Stimulated activated CD4-positive, alpha-beta T cell treated with anti-CD3 and anti-CD28 coated beads, TNF-alpha, amount 100 ng/mL, for 48 hours (primary cell): ENCODE measurements around the gene SCAMP2.

Source experiments
- DNase-seq, 3 donors: peaks; one replicate each; pipeline ENCODE4 v3.0.0-alpha.2; 2020; ENCODE audit warnings: low read depth in 3 of 3

The SCAMP2 gene

DNA sequence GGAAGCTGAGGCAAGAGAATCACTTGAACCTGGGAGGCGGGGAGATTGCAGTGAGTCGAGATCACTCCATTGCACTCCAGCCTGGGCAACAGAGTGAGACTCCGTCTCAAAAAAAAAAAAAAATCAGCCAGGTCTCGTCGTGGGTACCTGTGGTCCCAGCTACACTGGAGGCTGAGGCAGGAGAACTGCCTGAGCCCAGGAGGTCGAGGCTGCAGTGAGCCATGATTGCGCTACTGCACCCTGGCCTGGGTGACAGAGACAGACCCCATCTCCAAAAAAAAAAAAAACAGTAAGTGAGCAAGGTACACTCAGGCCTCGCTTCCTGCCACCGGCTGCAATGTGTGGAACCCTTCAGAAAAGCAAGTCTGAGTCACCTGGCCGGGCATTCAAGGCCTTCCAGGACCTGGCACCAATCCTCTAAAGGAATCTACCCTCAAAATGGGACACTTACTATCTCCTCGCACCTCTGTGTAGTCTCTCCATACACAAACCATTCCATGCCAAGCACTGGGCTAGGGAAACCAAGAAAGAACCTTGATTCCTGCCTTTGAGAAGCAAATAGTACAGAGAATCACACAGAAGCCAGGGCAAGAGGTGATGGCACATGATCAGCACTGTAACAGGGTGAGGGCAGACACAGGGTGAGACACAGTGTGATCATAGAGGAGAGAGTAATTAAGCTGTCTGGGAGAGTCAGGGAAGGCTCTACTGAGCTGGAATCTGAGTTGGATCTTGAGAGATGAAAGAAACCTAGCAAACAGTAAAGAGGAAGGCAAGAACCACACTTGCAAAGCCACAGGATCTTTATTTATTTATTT lies 9.7 kb downstream of the SCAMP2 start:
- no peak for DNase-seq

DNA sequence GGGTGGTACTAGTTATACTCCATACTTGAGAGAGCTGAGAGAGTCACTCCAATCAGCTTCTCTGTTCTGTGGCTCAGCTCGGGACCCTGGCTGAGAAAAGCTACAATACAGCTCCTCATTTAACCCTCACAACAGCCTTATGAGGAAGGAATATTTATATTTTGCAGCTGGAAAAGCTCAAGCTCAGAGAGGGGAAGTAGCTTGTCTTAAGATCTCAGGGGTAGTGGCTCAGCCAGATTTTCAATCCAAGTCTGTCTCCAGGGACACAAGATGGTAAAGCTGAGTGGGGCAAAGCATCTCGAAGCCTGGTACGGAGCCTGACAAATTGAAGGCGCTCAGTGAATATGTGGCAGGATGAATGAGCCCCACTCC lies 14.8 kb downstream of the SCAMP2 start:
- DNase-seq: no peak

DNA sequence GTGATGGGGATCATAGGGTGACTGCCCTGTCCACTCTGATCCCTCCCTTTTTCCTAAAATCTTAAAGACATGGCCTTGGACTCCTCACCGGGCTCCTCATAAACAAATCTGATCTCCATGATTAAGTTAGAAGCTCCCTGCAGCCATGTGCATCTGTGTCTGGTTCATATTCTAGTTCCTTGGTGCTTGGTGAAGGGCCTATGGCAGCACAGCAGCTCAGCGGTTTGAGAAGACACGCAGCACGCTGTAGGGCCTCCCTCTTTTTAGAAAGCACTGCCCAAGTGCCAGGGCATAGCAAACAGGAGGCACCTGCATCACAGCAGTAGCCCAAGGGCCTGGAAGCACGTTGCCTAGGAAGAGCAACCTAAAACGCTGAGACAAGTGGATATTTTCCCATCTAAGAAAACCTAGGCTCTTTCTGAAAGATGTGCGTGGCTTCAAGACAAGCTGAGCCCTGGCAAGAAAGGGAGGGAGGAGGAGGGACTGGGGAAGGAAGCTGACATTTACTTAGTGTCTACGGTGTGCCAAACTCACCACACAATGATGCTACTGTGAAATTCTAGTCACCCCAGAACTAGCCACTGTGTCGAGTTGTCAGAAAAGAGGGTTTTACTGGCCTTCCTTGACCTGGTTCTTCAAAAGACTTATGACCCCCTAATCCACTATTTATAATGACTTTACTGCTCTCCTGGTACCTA lies 15.3 kb downstream of the SCAMP2 start:
- DNase-seq: no peak

DNA sequence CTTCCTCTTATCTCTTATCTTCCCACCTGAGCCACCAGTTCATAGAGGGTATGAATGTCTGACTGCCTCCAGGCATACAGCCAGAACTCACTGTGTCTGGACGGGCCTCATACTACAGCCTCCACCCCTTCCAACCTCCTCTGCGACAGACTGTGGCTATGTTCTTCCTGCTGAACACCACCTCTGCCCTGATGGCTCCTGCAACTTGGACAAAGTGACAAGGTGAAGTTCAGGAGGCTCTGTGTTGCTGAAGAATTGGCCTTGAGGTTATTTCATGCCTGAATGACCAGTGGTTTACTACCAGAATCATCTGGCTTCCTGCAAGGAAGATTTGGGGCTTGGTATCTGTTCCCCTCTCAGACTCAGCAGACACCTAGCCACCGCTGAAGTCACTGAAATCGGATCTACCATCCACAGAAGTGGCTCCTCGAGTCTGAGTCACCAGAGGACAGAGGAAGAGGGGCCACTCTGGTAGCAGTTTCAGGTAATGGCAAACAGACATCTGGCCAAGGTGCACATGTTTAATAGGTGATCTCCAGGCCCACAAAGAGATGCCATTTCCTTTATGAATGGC lies 16.0 kb downstream of the SCAMP2 start:
- no peak for DNase-seq

DNA sequence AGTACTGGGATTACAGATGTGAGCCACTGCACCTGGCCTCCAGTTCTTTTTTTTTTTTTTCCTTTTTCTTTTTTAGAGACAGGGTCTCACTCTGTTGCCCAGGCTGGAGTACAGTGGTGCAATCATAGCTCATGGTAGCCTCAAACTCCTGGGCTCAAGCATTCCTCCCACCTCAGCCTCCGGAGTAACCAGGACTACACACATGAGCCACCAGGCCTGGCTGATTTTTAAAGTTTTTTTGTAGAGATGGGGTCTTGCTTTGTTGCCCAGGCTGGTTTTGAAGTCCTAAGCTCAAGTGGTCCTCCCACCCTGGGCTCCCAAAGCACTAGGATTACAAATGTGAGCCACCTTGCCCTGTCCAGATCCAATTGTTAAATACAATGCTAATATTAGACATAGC lies 16.6 kb downstream of the SCAMP2 start:
- DNase-seq: no peak

DNA sequence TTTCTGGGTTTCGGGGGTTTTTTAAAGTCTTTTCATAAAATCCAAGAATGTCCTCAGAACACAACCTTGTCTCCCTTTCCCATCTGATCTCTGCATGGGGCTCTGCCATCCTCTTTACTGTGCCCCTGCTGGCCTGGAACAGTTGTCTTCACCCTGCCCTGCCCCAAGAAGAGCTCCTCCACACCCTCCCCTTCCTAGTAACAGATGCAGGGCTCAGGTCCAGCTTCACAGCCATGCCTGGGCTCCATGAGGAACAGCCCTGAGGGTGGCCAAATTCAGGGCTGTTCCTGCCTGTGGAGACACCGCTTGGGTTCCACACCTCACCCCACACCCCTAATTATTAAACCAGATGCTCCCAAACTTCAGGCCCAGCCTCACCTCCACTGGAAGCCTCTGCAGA lies 17.3 kb downstream of the SCAMP2 start:
- no peak for DNase-seq

DNA sequence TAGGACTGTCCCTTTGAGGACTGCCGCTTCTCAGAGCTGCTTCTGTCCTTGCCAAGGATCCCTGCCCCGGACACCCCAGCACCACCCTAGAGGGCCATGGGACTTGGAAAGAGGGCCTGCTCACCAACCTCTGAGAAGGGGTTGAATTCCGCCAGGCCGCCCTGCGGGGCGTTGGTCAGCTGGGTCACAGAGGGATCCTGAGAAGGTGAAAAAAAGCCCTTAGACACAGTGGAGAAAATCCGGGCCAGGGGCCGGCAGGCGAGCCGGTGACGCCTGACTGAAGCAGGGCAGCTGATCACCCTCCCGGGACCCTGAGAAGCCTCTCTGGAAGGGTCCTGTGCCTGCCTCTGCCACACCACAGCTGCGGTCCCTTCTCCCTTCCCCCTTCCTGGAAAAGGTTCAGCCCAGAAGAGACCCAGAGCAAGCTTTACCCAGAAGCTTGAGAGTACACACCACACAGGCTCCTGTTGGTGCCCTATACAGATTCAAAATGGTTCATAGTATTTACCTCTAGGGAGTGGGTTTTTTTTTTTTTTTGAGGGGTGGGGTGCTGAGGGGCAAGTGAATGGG lies 18.6 kb downstream of the SCAMP2 start:
- no peak for DNase-seq

DNA sequence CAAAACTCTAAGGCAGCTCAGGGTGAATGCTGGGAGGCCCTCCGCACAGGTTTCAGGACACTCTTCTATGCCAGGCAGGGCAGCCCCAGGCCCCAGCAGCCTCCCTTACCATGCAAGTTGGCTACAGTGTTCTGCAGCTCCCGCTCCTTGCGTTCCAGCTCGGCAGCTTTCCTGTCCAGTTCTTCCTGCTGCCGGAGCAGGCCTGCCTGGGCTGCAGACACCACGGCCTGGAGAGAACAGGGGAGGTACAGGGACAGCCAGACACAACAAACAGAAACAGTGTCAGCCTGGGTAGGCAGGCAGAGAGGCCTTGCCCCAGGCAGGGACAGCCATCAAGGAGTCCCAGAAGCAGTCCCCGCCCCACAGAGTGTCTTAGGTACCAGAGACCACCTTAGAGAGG lies 21.2 kb downstream of the SCAMP2 start:
- DNase-seq: no peak

DNA sequence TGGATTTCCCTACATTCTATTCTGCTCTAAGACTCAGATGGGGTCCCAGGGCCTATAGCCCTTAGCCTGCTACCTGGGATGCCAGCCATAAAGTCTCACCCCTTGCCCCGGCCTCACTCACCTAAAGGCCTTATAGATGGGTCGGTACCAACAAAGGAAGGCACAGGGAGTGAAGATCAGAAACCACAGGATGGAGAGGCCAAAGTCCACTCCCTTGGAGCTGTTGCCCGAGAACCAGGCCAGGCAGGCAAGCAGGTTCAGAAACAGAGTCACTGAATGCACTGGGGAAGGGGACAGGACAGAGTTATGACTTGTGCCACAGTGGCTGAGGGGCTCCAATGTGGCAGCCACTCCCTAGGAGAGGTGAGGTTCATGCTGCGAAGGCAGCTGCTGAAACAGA lies 22.8 kb downstream of the SCAMP2 start:
- no peak for DNase-seq

DNA sequence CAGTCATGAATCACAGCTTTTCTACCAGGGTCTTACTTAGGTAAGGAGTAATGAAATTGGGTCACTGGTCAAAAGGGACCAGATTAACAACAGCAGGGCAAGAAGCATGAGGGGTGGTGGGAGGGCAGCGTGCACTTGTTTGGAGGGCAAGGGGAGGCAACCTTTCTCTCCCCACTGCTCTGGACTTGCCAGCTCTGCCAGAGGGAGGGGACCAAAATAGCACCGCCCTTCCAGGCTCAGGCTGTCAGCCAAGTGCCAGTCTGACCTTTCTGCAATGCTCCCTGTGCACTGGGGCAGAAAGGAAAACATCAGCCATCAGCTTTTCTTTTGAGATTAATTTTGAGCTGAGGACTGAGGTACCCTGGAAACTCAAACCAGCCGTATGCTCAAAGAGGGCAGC lies 25.7 kb downstream of the SCAMP2 start:
- no peak for DNase-seq

DNA sequence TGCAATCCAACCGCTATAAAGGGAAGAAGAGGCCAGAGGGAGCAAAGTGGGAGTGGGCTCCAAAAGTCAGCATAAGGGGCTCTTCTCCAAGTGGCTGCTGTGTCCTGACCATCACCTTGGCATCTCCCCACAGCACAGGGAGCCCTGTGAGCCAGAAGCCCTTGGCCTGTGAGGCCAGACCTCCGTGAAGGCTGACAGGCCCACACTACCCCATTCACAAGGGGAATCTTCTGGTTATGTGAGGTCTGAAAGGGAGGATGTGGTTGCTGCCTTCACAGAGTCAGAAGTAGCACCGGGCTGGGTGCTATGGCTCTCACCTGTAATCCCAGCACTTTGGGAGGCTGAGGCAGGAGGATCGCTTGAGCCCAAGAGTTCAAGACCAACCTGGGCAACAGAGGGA lies 27.6 kb downstream of the SCAMP2 start:
- DNase-seq: no peak

DNA sequence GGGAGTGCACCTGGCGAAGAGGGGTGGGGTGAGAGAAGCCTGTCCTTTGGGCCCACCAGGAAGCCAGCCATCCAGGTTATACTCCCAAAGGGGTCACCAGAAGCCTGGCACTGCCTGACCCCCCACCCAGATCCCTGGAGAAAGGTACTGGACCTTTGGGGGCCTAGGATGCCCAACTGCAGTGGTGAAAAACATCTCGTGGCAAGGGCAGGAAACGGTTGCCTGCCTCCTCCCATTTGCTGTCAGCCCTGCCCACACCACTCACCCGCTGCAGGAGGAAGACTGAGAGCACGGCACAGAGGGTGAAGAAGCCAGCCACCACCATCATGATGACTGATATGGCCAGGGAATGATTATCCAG lies 28.0 kb downstream of the SCAMP2 start:
- DNase-seq: peak; percentile 33 to 54 (median 35)

DNA sequence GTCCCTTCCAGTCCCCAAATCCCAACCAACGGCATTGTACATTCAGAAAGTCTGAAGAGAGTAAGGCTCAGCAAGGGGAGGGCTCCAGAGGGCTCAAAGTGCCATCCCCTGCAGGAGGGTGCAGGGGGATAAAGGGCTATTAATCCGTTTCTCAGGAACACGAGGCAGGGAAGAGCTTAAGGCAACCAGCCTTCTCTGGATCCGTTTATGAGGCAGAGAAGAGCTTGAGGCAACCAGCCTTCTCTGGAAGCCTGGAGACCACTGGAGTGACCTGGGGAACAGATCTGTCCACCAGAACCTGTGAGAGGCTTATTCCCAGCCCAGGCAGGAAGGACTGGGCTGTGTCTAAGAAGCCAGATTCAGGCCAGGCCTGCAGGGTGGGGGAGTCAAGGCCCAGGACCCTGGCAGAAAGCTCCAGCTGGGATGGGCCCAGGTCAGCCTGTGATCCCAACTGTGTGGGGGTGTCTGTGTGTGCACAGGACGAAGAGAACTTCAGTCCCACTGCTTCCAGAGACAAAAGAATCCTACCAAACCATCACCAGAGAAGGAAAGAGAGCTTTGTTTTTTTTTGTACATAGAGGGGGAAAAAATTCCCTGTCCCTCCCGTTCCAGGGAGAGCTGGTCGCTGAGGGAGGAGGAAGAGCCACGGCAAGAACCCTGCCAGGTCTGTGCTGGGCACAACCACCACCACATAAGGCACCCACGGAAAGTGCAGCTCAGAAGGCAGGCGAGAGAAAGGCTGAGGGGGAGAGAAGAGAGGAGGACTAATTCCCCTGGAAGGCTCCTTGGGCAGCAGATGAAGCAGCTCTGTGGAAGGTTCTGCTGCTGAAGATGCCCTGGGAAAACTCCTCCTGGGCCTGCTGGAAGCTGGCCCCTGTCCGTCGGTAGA lies 28.6 kb downstream of the SCAMP2 start:
- DNase-seq: no peak

DNA sequence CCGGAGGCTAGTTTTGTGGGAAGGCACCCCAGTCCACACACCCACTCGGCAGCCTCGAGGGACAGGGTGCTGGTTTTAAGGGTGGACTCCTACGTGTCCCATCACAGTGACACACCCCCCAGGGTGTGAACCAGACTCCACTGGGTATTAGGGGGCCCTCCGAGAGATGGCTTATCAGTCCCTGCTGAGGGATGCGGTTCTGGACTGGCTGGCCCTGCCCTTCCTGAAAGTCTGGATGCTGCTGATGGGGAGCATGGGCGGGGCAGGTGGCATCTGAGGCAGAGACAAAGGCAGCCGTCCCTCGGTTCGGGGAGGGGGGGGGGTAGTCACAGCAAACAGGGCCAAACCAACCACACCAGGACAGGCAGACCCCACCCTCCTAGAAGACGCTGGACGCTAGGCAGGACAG lies 29.3 kb downstream of the SCAMP2 start:
- no peak for DNase-seq

DNA sequence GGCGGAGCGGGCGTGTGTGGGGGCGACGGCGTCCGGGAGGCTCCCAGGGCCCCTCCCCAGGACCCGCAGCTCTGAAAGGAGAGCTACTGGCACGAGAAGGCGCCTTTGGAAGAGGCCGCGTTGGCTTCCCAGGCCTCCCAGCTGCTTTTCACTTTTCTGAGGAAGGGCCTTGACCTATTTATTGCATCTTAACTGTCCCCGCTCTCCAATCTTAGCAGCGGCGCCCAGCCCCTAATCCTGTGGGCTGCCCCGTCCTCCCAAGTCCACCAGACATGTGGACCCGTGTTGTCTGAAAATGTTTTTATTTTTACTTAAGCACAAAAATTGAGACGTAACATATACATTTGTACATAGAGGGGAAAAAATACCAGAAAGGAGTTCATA lies 29.7 kb downstream of the SCAMP2 start:
- DNase-seq: no peak

DNA sequence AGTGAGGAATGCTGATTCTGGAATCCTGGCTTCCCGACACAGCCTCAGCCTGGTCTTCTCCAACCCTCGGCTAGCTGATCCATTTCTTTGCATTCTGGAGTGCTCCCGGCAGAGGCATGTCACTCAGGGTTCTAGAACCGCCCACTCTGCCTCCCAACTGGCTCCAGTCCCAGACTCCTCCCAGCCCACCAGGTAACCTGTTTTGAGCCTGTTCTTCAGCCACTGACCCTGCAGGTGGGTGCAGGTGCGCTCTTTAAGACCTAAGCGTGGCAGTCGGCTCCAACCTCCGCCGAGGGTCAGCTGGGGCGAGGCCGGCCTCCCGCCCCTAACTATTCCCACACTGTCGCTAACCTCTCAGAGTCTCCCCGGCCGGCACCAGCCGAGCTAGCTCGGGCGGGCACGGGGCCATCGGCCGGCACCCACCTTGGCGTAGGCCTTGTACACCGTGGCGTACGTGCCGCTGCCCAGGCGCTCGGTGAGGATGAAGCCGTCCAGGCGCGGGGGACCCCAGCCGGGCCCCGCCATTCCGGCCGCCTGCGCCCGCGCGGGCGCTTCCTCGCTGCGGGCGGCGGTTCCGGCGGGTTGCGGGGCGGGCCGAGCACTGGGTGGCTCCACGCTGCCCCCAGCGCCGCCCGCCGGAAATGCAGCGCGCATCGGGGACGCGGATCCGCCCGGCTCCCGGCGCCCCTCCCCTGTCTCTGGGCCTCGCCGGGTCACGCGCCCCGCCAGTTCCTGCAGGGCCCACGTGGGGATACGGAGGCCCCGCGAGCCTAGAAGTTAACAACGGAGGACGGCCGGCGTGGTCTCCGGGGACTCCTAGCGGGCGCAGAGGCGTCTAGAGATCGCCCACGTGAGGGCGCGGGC lies 30.4 kb downstream of the SCAMP2 start, which contains the start of gene ULK3:
ULK3 (minus strand) TSS at position 576 of the 864 bp plus-strand sequence; CDS start at position 525, 51 bp downstream.
- peak; percentile 84 to 94 (median 86) for DNase-seq

DNA sequence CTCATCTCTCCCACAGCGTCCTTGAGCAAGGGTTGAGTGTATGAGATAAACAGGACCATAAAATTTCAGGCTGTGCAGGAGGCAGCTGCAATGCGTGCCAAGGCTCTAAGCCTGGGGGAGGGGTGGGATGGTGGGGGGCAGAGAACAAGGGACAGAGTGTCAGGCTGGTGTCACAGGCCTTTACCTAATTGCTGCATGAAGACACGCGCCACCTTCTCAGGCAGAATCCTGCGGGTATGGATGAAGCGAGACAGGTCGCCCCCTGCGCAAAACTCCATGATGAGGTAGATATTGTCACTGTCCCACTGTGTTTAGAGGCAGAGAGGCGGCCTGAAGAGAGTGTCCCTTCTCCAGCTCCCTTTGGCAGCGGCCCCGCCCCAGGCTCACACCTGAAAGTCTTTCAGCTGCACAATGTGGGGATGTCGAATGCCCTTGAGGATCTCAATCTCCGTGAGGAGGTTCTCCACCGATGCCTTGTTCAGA lies 31.2 kb downstream of the SCAMP2 start:
- DNase-seq: no peak

DNA sequence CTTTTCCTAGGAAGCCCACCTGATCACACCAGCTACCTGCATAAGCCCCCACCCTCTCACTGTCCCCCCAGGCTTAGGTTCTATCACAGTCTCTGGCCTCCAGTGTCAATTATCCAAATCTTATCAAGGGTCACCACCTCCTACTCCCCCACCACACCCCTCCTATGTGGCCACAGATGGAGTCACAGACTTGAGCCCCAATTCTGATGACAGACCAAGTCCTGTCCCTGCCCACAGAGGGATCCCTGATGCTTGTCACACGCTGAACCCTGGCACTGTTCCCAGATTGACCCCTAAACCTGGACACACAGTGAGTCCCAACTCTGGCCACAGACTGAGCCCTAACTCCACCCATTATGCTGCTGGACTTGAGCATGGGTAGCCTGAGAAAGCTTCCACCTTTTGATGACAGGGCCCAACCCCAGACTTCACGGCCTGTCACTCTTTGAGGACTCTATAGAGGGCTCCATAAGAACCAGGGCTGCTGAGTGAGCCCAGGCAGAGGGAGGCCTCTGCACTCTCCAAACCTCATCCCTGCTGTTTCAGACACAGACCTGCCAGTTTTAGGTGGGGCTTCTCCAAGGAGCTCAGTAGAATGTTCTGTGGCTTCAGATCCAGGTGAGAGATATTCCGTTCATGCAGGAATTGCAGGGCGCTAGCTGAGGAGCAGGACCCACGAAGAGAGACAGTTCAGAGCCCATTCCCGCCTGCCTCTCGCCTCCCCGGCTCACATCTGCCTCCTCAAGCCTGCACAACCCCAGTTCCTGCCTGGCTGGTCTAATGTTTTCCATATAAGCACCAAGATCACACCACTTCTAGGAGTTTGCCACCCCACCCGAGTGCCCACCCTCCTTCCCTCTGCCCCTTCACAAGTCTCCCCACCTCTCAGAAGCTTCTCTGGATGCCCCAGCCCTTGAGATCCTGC lies 32.1 kb downstream of the SCAMP2 start:
- no peak for DNase-seq
